H9 (cell line): ENCODE results near the gene ANKRD13D. TPM values are rescaled to one million over a fixed set of nuclear protein-coding genes. Genes with fewer than 3 reads are reported as not detected.
A peak's percentile ranks its signal among the peaks of the same experiment; 100 is the strongest.

Source experiments
- DNase-seq: peaks from one replicate; pipeline ENCODE4 v3.0.0-alpha.2; 2017
- H2AFZ ChIP-seq: one replicate; pipeline ENCODE4 v1.6.1; 2013; ENCODE audit warnings: mild to moderate bottlenecking, low read length, control low read depth, moderate library complexity
- H2AK5ac ChIP-seq: 2 replicates; pipeline ENCODE4 v1.6.1; 2013; ENCODE audit warnings: low read length, control low read depth, mixed read lengths; ENCODE audit not compliant: insufficient read length
- H2BK120ac ChIP-seq: one replicate; pipeline ENCODE4 v1.6.1; 2013; ENCODE audit warnings: low read depth, mild to moderate bottlenecking, low read length, control low read depth, inconsistent platforms; ENCODE audit not compliant: poor library complexity, severe bottlenecking
- H2BK12ac ChIP-seq: 2 replicates; pipeline ENCODE4 v1.6.1; 2013; ENCODE audit warnings: low read length, control low read depth, mixed read lengths, low read depth; ENCODE audit not compliant: insufficient read length
- H2BK15ac ChIP-seq: 2 replicates; pipeline ENCODE4 v1.6.1; 2013; ENCODE audit warnings: low read depth, low read length, control low read depth
- H2BK20ac ChIP-seq: one replicate; pipeline ENCODE4 v1.6.1; 2013; ENCODE audit warnings: low read depth, mild to moderate bottlenecking, low read length, control low read depth, inconsistent platforms; ENCODE audit not compliant: poor library complexity, severe bottlenecking
- H2BK5ac ChIP-seq: 2 replicates; pipeline ENCODE4 v1.6.1; 2013; ENCODE audit warnings: low read length, control low read depth, mixed read lengths; ENCODE audit not compliant: insufficient read length
- H3K14ac ChIP-seq: 2 replicates; pipeline ENCODE4 v1.6.1; 2013; ENCODE audit warnings: low read length, control low read depth; ENCODE audit not compliant: insufficient read depth
- H3K18ac ChIP-seq: 2 replicates; pipeline ENCODE4 v1.6.1; 2013; ENCODE audit warnings: low read depth, mild to moderate bottlenecking, mixed read lengths, low read length, control low read depth; ENCODE audit not compliant: insufficient read length
- H3K23ac ChIP-seq: 2 replicates; pipeline ENCODE4 v1.6.1; 2013; ENCODE audit warnings: low read length, control low read depth, mixed read lengths, low read depth; ENCODE audit not compliant: insufficient read length
- H3K23me2 ChIP-seq: 2 replicates; pipeline ENCODE4 v1.6.1; 2013; ENCODE audit warnings: low read depth, mild to moderate bottlenecking, mixed read lengths, low read length, control low read depth; ENCODE audit not compliant: insufficient read length, poor library complexity, severe bottlenecking
- H3K27ac ChIP-seq: 2 replicates; pipeline ENCODE4 v1.5.1; 2013; ENCODE audit warnings: low read length, control low read depth, mixed read lengths, low read depth; ENCODE audit not compliant: insufficient read length
- H3K27me3 ChIP-seq: 2 replicates; pipeline ENCODE4 v1.6.1; 2013; ENCODE audit warnings: low read length, control low read depth, inconsistent platforms; ENCODE audit not compliant: insufficient read depth
- H3K4ac ChIP-seq: 2 replicates; pipeline ENCODE4 v1.6.1; 2013; ENCODE audit warnings: low read depth, mild to moderate bottlenecking, control low read depth, inconsistent platforms, low read length, moderate library complexity
- H3K4me1 ChIP-seq: 2 replicates; pipeline ENCODE4 v1.6.1; 2013; ENCODE audit warnings: low read length, control low read depth, inconsistent platforms; ENCODE audit not compliant: insufficient read depth
- H3K4me2 ChIP-seq: 2 replicates; pipeline ENCODE4 v1.6.1; 2013; ENCODE audit warnings: low read length, control low read depth, mixed read lengths; ENCODE audit not compliant: insufficient read length, insufficient read depth
- H3K56ac ChIP-seq: 2 replicates; pipeline ENCODE4 v1.6.1; 2013; ENCODE audit warnings: low read depth, mild to moderate bottlenecking, mixed read lengths, low read length, control low read depth; ENCODE audit not compliant: insufficient read length
- H3K79me1 ChIP-seq: 2 replicates; pipeline ENCODE4 v1.6.1; 2013; ENCODE audit warnings: low read depth, mild to moderate bottlenecking, moderate library complexity, low read length, control low read depth, inconsistent platforms; ENCODE audit not compliant: insufficient read depth, poor library complexity, severe bottlenecking
- H3K79me2 ChIP-seq: 2 replicates; pipeline ENCODE4 v1.6.1; 2013; ENCODE audit warnings: low read length, control low read depth, inconsistent platforms; ENCODE audit not compliant: insufficient read depth
- H3K9ac ChIP-seq: 2 replicates; pipeline ENCODE4 v1.6.1; 2013; ENCODE audit warnings: low read length, control low read depth, mixed read lengths; ENCODE audit not compliant: insufficient read length; ENCODE audit errors: extremely low read depth
- H3K9me3 ChIP-seq: one replicate; pipeline ENCODE4 v1.6.1; 2013; ENCODE audit warnings: low read depth, low read length, inconsistent platforms; ENCODE audit not compliant: control insufficient read depth
- H3T11ph ChIP-seq: one replicate; pipeline ENCODE4 v1.6.1; 2013; ENCODE audit warnings: mild to moderate bottlenecking, low read length, control low read depth, inconsistent platforms
- H4K20me1 ChIP-seq: one replicate; pipeline ENCODE4 v1.6.1; 2013; ENCODE audit not compliant: control insufficient read depth, insufficient read length, insufficient read depth
- H4K5ac ChIP-seq: 2 replicates; pipeline ENCODE4 v1.6.1; 2013; ENCODE audit warnings: low read depth, mild to moderate bottlenecking, mixed read lengths, low read length, control low read depth; ENCODE audit not compliant: insufficient read length
- H4K8ac ChIP-seq: replicated peaks from 2 replicates; pipeline ENCODE4 v1.6.1; 2013; ENCODE audit warnings: low read length, control low read depth, mixed read lengths, low read depth; ENCODE audit not compliant: insufficient read length
- H4K91ac ChIP-seq: 2 replicates; pipeline ENCODE4 v1.6.1; 2013; ENCODE audit warnings: low read depth, mild to moderate bottlenecking, moderate library complexity, mixed read lengths, low read length, control low read depth; ENCODE audit not compliant: insufficient read length
- H3K27ac Mint-ChIP-seq, 3 experiments: 2 replicates in 2 of 3; 3 replicates in 1 of 3; pipeline ENCODE4 v1.8.0; 2020 to 2021; ENCODE audit warnings: mixed read lengths in 3 of 3, mild to moderate bottlenecking in 1 of 3, moderate library complexity in 1 of 3
- H3K27me3 Mint-ChIP-seq: 2 replicates; pipeline ENCODE4 v1.8.0; 2021; ENCODE audit warnings: low read depth, mild to moderate bottlenecking, moderate library complexity, mixed read lengths
- H3K36me3 Mint-ChIP-seq, 3 experiments: 2 replicates in 2 of 3; 3 replicates in 1 of 3; pipeline ENCODE4 v1.8.0; 2020 to 2021; ENCODE audit warnings: low read depth in 3 of 3, mixed read lengths in 3 of 3; ENCODE audit not compliant: insufficient read depth in 1 of 3
- H3K4me1 Mint-ChIP-seq, 2 experiments: 2 replicates each; pipeline ENCODE4 v1.8.0; 2020; ENCODE audit warnings: mixed read lengths in 2 of 2
- H3K4me3 Mint-ChIP-seq, 2 experiments: 2 replicates in 1 of 2; 3 replicates in 1 of 2; pipeline ENCODE4 v1.8.0; 2020 to 2021; ENCODE audit warnings: mild to moderate bottlenecking in 2 of 2, mixed read lengths in 2 of 2, moderate library complexity in 1 of 2
- H3K9me3 Mint-ChIP-seq, 2 experiments: 2 replicates in 1 of 2; 3 replicates in 1 of 2; pipeline ENCODE4 v1.8.0; 2020; ENCODE audit warnings: mild to moderate bottlenecking in 2 of 2, mixed read lengths in 2 of 2, moderate library complexity in 1 of 2
- WGBS: extraction: QIAGEN DNeasy Blood & Tissue Kit; methylation state at CpG from one replicate; pipeline ENCODE4 v1.1.7; 2013; ENCODE audit warnings: missing lambda C conversion rate, low lambda C conversion rate, mixed read lengths; ENCODE audit not compliant: insufficient read length; ENCODE audit errors: extremely low coverage; 5-methylcytosine and 5-hydroxymethylcytosine counted together
- total RNA-seq: library from RNA; stranded (reverse); gene quantifications from 2 replicates; pipeline ENCODE4 v1.2.1, GENCODE V29; 2021
- TF ChIP-seq, protein P1 (sequence below): fragments of 200-600 bp; sonication (generic); conservative IDR thresholded peaks from 3 replicates; pipeline ENCODE4 v1.8.0; 2021; ENCODE audit warnings: antibody characterized with exemption, mild to moderate bottlenecking

Gene ANKRD13D
- total RNA-seq, 1 experiment from 2014 or later, result 42.1 TPM

DNA sequence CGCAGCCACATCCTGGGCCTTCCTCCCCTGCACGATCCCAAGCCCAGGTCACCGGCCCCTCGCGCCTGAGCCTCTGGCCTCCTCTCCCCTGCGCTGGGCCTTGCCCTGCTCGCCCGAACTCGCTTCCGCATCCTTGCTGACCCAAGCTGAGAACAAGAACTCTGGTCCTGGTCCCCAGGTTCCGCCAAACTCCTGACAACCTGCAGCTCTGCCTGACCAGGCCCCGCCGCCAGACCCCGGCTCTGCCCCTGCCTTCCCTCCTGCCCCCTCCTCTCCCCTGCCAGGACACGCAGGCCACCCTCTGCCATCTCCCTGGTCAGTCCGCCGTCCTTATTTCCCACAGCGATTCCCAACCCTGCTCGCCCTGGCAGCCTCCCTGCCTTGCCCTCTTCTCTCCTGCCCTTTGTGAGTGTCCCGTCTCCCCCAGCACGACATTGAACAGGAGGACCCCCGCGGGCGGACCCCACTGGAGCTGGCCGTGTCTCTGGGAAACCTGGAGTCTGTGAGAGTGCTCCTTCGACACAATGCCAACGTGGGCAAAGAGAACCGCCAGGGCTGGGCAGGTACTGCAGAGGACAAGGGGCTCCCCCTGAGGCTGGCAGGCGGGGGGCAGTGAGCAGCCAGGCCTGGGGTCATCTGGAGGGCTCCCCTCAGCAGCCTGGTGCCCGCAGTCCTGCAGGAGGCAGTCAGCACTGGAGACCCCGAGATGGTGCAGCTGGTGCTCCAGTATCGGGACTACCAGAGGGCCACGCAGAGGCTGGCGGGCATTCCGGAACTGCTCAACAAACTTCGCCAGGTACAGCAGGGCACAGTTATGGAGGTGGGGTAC, 762 bp downstream of the ANKRD13D start:
- Histone ChIP-seq H3K56ac (no peak overlapping the region), H3K23ac (no peak overlapping the region), H3T11ph (no peak overlapping the region), H3K79me2 (no peaks in the 10 kb centered on the region), H4K20me1 (no peaks in the 10 kb centered on the region), H4K5ac (no peak overlapping the region), H3K27ac (no peak overlapping the region), H2BK5ac (no peak overlapping the region), H2BK12ac (no peak overlapping the region), H3K4me1 (peaks cover 4% of the 10 kb centered on the region; the same call in 1 of the 2 replicates), H3K79me1 (no peaks in the 10 kb centered on the region), H3K4me2 (peak overlapping the region; percentile 67), H2AFZ (no peak overlapping the region), H3K9ac (peak overlapping the region; percentile 43), H3K14ac (peak overlapping the region; percentile 45), H3K18ac (no peak overlapping the region), H2BK20ac (no peak overlapping the region), H2AK5ac (no peak overlapping the region), H2BK120ac (no peak overlapping the region), H4K91ac (no peak overlapping the region), H3K9me3 (no peaks in the 10 kb centered on the region), H3K23me2 (peaks cover 6% of the 10 kb centered on the region), H3K27me3 (no peaks in the 10 kb centered on the region), H4K8ac (no peak overlapping the region), H2BK15ac (no peak overlapping the region), H3K4ac (no peak overlapping the region)
- Mint-ChIP-seq H3K4me1 (peaks cover 16 to 17% of the 10 kb centered on the region in 2 experiments), H3K4me3 (peak overlapping the region; percentile 90 to 95), H3K27ac (peak overlapping the region in 2 of 3 experiments; percentile 83 to 94; a peak in 2 of 7 replicates), H3K9me3 (peaks cover under 1% of the 10 kb centered on the region in 2 experiments; a peak in 3 of 5 replicates), H3K36me3 (peaks cover 14 to 40% (median 21%) of the 10 kb centered on the region in 3 experiments), H3K27me3 (peaks cover 2% of the 10 kb centered on the region; the same call in 1 of the 2 replicates)
- WGBS, result no CpG with 5 or more reads among the region's 36 CpGs
- TF ChIP-seq, protein P1, sequence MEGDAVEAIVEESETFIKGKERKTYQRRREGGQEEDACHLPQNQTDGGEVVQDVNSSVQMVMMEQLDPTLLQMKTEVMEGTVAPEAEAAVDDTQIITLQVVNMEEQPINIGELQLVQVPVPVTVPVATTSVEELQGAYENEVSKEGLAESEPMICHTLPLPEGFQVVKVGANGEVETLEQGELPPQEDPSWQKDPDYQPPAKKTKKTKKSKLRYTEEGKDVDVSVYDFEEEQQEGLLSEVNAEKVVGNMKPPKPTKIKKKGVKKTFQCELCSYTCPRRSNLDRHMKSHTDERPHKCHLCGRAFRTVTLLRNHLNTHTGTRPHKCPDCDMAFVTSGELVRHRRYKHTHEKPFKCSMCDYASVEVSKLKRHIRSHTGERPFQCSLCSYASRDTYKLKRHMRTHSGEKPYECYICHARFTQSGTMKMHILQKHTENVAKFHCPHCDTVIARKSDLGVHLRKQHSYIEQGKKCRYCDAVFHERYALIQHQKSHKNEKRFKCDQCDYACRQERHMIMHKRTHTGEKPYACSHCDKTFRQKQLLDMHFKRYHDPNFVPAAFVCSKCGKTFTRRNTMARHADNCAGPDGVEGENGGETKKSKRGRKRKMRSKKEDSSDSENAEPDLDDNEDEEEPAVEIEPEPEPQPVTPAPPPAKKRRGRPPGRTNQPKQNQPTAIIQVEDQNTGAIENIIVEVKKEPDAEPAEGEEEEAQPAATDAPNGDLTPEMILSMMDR, result no peak
- DNase-seq, result no peak
